OCI-LY1 (cell line): ENCODE results near the gene TEX38.

Experiments used
- H2AFZ ChIP-seq: fragments of 200-600 bp; sonication (generic), shearing (Covaris generic); 2 replicates; pipeline ENCODE4 v1.6.0; 2014; ENCODE audit warnings: antibody characterized with exemption, mild to moderate bottlenecking, low read length
- H3F3A ChIP-seq: fragments of 200-600 bp; sonication (generic), shearing (Covaris generic); 2 replicates; pipeline ENCODE4 v1.6.0; 2014; ENCODE audit warnings: mild to moderate bottlenecking, antibody characterized with exemption, low read length, moderate library complexity; ENCODE audit not compliant: insufficient read depth
- H3K27ac ChIP-seq: fragments of 200-600 bp; sonication (generic); 2 replicates; pipeline ENCODE4 v1.5.1; 2014; ENCODE audit warnings: low read length, mixed run types, mild to moderate bottlenecking, low read depth; ENCODE audit not compliant: poor library complexity, severe bottlenecking
- H3K27me3 ChIP-seq: fragments of 200-600 bp; sonication (generic); 2 replicates; pipeline ENCODE4 v1.6.0; 2014; ENCODE audit warnings: antibody characterized with exemption, mild to moderate bottlenecking, low read length, moderate library complexity; ENCODE audit not compliant: insufficient read depth
- H3K36me3 ChIP-seq: fragments of 200-600 bp; sonication (generic); 2 replicates; pipeline ENCODE4 v1.6.1; 2014; ENCODE audit warnings: mild to moderate bottlenecking, antibody characterized with exemption, low read length, moderate library complexity, mixed read lengths; ENCODE audit not compliant: insufficient read depth
- H3K4me1 ChIP-seq: fragments of 200-600 bp; sonication (generic); 2 replicates; pipeline ENCODE4 v1.5.1; 2014; ENCODE audit warnings: mild to moderate bottlenecking, low read length, moderate library complexity; ENCODE audit not compliant: insufficient read depth, severe bottlenecking
- H3K4me2 ChIP-seq: fragments of 200-600 bp; sonication (generic), shearing (Covaris generic); 2 replicates; pipeline ENCODE4 v1.6.1; 2014; ENCODE audit warnings: low read length
- H3K4me3 ChIP-seq: fragments of 200-600 bp; sonication (generic); 2 replicates; pipeline ENCODE4 v1.5.1; 2014; ENCODE audit warnings: low read length, low read depth, mild to moderate bottlenecking, mixed read lengths; ENCODE audit not compliant: poor library complexity, severe bottlenecking
- H3K79me2 ChIP-seq: fragments of 200-600 bp; shearing (Covaris generic); 2 replicates; pipeline ENCODE4 v1.6.1; 2016; ENCODE audit warnings: mixed run types, low read length, mixed read lengths; ENCODE audit not compliant: insufficient read depth
- H3K9ac ChIP-seq: fragments of 200-600 bp; sonication (generic), shearing (Covaris generic); 2 replicates; pipeline ENCODE4 v1.6.1; 2014; ENCODE audit warnings: mild to moderate bottlenecking, low read length, mixed read lengths
- H3K9me2 ChIP-seq: fragments of 200-600 bp; sonication (generic), shearing (Covaris generic); 2 replicates; pipeline ENCODE4 v1.6.1; 2014; ENCODE audit warnings: low read depth, mild to moderate bottlenecking, low read length, mixed read lengths
- H3K9me3 ChIP-seq: fragments of 200-600 bp; shearing (Covaris generic); 2 replicates; pipeline ENCODE4 v1.6.1; 2014; ENCODE audit warnings: low read length, mixed read lengths
- H4K20me1 ChIP-seq: fragments of 200-600 bp; sonication (generic), shearing (Covaris generic); 2 replicates; pipeline ENCODE4 v1.6.0; 2016; ENCODE audit warnings: mild to moderate bottlenecking, low read length; ENCODE audit not compliant: insufficient read depth
- EZH2 ChIP-seq: fragments of 200-600 bp; sonication (generic), shearing (Covaris generic); IDR thresholded peaks from 2 replicates; pipeline ENCODE4 v1.8.0; 2017; ENCODE audit warnings: borderline replicate concordance, mixed run types, mild to moderate bottlenecking, antibody characterized with exemption, low read length, moderate library complexity, mixed read lengths
- TF ChIP-seq, protein P1 (sequence below): fragments of 200-600 bp; sonication (generic), shearing (Covaris generic); IDR thresholded peaks from 2 replicates; pipeline ENCODE4 v1.5.1; 2017; ENCODE audit warnings: mild to moderate bottlenecking, antibody characterized with exemption, low read length, moderate library complexity, mixed read lengths

Gene TEX38

GRCh38 chr1:46689356-46689755 lies 17.7 kb downstream of the TEX38 start:
- Histone ChIP-seq H3K36me3 (peaks cover 88% of the 10 kb centered on the region), H3K4me2 (no peak overlapping the region)

DNA sequence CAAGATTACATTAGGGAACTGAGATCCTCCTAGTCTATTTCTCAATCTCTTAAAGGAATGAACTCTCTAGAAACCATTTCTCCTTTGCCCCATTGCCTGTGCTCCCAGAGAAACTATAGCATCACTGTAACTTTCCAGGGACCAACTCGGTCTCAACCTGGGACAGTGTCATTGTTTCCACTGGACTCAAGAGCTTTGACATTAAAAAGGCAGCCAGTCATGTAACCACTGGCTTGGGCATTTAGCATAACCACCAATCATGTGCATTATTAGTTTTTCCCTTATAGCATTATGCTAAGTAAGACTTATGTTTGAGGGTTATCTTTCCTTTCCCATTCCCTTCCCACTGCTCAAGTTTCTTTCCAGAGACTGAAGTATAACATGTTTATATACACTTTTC lies 18.2 kb downstream of the TEX38 start:
- Histone ChIP-seq H3K36me3 (peaks cover 83% of the 10 kb centered on the region), H3K4me3 (no peak overlapping the region), H3K4me2 (no peak overlapping the region), H3K27me3 (no peaks in the 10 kb centered on the region), H3K27ac (no peak overlapping the region), H3K9me3 (no peaks in the 10 kb centered on the region), H3F3A (no peaks in the 10 kb centered on the region), H3K9ac (no peak overlapping the region), H3K79me2 (no peaks in the 10 kb centered on the region), H4K20me1 (no peaks in the 10 kb centered on the region), H2AFZ (no peak overlapping the region), H3K4me1 (no peaks in the 10 kb centered on the region), H3K9me2 (no peaks in the 10 kb centered on the region)
- no peak for TF ChIP-seq EZH2
- TF ChIP-seq, protein P1, sequence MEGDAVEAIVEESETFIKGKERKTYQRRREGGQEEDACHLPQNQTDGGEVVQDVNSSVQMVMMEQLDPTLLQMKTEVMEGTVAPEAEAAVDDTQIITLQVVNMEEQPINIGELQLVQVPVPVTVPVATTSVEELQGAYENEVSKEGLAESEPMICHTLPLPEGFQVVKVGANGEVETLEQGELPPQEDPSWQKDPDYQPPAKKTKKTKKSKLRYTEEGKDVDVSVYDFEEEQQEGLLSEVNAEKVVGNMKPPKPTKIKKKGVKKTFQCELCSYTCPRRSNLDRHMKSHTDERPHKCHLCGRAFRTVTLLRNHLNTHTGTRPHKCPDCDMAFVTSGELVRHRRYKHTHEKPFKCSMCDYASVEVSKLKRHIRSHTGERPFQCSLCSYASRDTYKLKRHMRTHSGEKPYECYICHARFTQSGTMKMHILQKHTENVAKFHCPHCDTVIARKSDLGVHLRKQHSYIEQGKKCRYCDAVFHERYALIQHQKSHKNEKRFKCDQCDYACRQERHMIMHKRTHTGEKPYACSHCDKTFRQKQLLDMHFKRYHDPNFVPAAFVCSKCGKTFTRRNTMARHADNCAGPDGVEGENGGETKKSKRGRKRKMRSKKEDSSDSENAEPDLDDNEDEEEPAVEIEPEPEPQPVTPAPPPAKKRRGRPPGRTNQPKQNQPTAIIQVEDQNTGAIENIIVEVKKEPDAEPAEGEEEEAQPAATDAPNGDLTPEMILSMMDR: no peak

More at GRCh38 chr1:46689356-46689755, 17.7 kb downstream of the TEX38 start:
- Histone ChIP-seq H3K4me1 (no peaks in the 10 kb centered on the region), H3K27ac (no peak overlapping the region), H3K79me2 (no peaks in the 10 kb centered on the region), H4K20me1 (no peaks in the 10 kb centered on the region), H3K27me3 (no peaks in the 10 kb centered on the region), H3K9me3 (no peaks in the 10 kb centered on the region), H3K9ac (no peak overlapping the region), H3F3A (no peaks in the 10 kb centered on the region), H2AFZ (no peak overlapping the region), H3K4me3 (no peak overlapping the region), H3K9me2 (no peaks in the 10 kb centered on the region)
- TF ChIP-seq EZH2: no peak

DNA sequence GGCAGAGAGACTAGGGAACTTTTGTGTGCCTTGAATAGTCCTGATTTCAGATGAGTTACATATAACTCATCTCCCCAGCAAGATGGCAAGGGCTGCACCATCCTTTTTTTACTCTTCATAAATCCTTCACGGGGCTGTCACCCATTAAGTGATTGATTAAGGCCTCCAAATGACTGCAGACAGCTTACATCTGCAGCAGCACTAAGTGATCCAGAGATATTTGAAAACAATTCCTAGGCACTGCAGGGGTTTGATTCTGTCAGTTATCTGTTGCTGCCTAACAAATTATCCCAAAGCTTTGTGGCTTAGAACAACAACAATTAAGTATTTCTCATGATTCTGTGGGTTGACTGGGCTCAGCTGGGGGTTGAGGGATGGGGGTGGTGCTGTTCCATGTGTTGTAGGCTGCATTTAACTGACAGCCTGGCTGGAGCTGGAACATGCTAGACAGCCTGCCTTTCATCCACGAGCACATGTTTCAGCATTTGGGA lies 19.3 kb downstream of the TEX38 start:
- Histone ChIP-seq H3K27ac (no peak overlapping the region), H3K9me2 (no peaks in the 10 kb centered on the region), H4K20me1 (no peaks in the 10 kb centered on the region), H3K4me3 (no peak overlapping the region), H3K4me1 (no peaks in the 10 kb centered on the region), H3K9me3 (no peaks in the 10 kb centered on the region), H3K36me3 (peaks cover 83% of the 10 kb centered on the region), H2AFZ (no peak overlapping the region), H3K27me3 (no peaks in the 10 kb centered on the region), H3F3A (no peaks in the 10 kb centered on the region), H3K79me2 (no peaks in the 10 kb centered on the region), H3K9ac (no peak overlapping the region), H3K4me2 (no peak overlapping the region)
- TF ChIP-seq, protein P1: no peak
